SK-MEL-5 (cell line): ENCODE measurements around the gene CHRNB1. TPM values are rescaled to one million over a fixed set of nuclear protein-coding genes. Genes with fewer than 3 reads are reported as not detected.

ENCODE experiments used
- DNase-seq: peaks from one replicate; pipeline ENCODE4 v3.0.0-alpha.2; 2016; ENCODE audit warnings: low read depth, low spot score
- in situ Hi-C: cut with HindIII; loops from 2 replicates; pipeline ENCODE4 v1.10.0; 2016; ENCODE audit warnings: low sequenced_read_pairs, high pct_unique_total_duplicates, low pct_unique_long_range_greater_than_20kb
- total RNA-seq: library from RNA; depleted of rRNA; stranded (reverse); fragments of >200 nt; shearing (Covaris generic); gene quantifications from 2 replicates; pipeline ENCODE4 v1.2.3, GENCODE V29; 2014

CHRNB1 gene
- total RNA-seq, 1 experiment from 2014 or later, result 4.5 TPM

DNA sequence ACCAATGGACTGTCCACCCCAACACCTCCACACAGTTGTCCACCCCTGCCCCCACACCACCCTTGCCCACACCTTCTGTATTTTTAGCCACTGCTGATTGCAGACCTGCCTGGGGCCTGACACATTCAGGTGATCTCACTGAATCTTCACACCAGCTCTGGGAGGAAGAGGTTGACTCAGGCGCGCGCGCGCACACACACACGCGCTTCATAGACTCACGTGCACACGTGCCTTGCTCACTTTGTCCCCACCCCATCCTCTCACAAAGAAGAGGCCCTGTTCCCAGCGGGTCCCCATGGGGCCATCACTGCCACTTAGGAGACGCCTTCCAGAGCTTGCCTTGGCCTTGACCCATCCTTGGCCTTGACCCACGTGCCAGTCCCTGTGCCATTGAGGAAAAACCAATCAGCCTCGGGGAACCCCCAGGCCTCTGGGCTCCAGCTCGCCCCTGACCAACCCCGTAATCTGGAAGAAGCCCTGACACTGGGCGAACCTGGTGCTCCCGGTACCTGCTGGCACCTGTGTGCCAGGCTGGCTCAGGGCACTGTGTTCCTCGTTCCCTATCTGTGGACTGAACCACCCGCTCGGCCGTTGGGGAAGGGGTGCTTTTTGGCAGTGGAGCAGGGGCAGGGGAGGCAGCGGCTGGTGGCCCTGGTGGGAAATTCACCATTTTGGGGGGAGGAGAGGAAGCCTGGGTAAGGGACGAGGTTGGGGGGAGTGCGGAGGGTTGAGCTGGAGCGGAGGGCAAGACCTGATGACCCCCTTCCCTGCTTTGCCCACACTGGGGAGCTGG lies 34.0 kb upstream of the CHRNB1 start:
- in situ Hi-C loops, result no loop called here
- DNase-seq, result no peak

- in situ Hi-C loops, result no loop called here
- no peak for DNase-seq
These were observed 33.5 kb upstream of the CHRNB1 start for GRCh38 chr17:7411427-7411750.

- in situ Hi-C loops, result no loop called here
- DNase-seq, result no peak
These were observed 31.4 kb upstream of the CHRNB1 start for GRCh38 chr17:7413346-7413985.

DNA sequence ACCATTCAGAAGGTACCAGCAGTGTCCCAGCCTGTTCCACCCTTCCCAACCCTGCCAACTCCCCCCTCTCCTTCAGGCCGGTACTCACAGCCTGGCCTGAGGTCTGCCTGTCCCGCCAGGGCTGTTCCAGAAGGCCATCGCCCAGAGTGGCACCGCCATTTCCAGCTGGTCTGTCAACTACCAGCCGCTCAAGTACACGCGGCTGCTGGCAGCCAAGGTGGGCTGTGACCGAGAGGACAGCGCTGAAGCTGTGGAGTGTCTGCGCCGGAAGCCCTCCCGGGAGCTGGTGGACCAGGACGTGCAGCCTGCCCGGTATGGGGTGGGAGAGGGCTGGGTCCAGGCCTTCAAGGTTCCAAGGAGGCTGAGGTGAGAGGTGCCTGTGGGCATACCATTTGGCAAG lies 30.0 kb upstream of the CHRNB1 start:
- DNase-seq, result no peak

GRCh38 chr17:7415784-7416183 lies 29.1 kb upstream of the CHRNB1 start:
- in situ Hi-C loops, result no loop called here
- no peak for DNase-seq

More for the DNA sequence above, 30.0 kb upstream of the CHRNB1 start:
- in situ Hi-C loops, result no loop called here

DNA sequence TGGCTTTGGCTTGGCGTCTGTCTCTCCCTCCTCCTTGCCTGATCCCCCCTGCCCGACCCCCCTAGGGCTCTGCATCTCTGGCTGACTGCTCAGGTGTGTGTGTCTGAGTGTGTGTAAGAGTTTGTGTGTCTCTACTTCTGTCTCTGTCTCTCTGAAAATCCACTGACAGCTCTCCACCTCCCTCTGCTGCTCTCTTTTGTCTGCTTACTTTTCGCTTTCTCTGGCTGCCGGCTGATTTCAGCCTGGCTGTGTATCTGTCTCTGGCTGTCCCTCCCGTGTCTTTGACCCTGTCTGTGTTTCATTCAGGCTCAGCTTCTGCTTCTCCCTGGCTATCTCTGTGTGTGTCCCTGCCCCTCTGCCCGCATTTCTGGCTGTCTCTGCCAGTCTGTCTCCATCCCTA lies 28.5 kb upstream of the CHRNB1 start:
- DNase-seq, result no peak
- in situ Hi-C loops, result no loop called here

GRCh38 chr17:7417056-7417655 lies 27.7 kb upstream of the CHRNB1 start:
- in situ Hi-C loops, result no loop called here
- DNase-seq, result no peak

DNA sequence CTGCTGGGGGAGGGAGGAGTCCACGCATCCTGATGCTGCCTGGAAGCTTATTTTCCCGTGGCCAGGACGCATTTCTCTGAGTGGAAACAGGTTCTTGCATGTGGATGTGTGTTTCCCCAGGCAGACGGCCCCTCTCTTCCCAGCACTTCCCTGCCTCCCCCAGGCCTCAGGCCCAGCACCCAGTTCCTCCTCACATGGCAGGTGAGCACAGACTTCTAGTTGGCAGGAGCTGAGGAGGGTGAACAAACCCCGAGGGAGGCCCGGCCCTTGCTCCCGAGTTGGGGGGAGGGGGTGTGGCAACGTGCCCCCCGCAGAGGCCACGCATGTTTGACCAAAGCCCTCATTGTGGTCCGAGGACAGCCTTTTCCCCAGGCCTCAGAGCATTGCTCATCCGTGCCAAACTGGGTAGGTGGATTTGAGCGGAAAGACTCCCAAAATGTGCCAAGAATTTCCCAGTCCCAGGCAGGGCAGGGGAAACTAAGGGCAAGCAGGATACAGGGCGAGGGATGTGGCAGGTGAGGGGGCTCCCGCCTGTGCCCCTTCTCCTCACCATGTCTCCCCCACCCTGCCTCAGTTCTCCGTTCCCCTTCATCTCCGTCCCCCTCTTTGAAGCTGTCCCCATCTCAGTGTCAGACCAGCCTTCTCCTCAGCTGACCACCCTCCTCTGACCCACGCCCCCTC lies 26.2 kb upstream of the CHRNB1 start:
- in situ Hi-C loops, result no loop called here

DNA sequence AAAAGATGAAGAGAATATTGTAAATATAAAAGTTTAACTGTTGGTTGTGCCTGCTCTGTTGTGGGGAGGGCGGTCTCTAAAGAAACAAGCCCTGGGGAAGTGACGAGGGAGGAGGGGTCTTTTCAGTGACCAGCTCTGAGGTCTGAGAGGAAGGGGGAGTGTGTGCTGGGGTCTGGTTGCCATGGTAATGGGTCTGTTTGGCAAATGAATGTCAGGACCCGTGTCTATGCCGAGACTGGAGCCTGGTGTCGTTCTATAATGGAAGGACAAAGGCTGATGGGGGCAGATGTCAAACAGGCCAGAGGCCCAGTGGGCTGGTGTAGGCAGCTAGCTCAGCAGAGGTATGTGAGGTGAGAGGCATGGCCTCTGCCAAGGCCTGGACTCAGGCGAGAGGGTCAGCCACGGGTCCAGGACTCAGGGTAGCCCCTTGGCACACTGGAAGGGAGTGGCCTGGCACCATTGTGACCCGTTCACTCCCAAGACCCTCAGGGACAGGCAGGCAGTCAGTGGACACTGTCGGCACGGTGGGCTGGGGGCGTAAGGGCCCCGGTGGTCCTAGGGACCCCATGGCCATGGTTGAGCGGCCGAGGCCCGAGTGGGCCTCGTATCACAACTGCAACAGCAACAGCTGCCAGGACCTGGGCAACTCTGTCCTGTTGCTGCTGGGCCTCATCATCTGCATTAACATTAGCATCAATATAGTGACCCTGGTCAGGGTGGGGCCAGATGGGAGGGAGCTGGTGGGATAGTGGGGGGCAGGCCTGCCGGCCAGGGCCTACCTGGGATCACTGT lies 24.8 kb upstream of the CHRNB1 start, which contains the start of gene SPEM1:
Gene SPEM1, plus strand, starts transcription at position 506 of the 792 bp plus-strand sequence. Its CDS starts 61 bp downstream, at position 567.
- DNase-seq, result no peak
- in situ Hi-C loops, result no loop called here

More for the DNA sequence above, 26.2 kb upstream of the CHRNB1 start:
- DNase-seq, result no peak

DNA sequence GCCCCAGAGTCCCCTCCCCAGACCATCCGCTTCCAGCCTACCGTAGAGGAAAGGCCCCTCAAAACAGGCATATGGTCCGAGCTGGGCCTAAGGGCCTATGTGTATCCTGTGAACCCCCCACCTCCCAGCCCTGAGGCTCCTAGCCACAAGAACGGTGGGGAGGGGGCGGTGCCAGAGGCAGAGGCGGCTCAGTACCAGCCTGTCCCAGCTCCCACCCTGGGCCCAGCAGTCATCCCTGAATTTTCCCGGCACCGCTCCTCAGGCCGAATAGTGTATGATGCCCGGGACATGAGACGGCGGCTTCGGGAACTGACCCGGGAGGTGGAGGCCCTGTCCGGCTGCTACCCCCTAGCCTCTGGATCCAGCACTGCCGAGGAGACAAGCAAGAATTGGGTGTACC lies 23.7 kb upstream of the CHRNB1 start:
- in situ Hi-C loops, result no loop called here
- no peak for DNase-seq

- no peak for DNase-seq
These were observed 21.2 kb upstream of the CHRNB1 start for GRCh38 chr17:7423679-7424078.

GRCh38 chr17:7425316-7425715 lies 19.5 kb upstream of the CHRNB1 start, which contains the start of gene SPEM2:
SPEM2 (plus strand) TSS chr17:7425616; CDS start chr17:7425689, 73 bp downstream.
- in situ Hi-C loops, result no loop called here
- no peak for DNase-seq

More at GRCh38 chr17:7423679-7424078, 21.2 kb upstream of the CHRNB1 start:
- in situ Hi-C loops, result no loop called here

GRCh38 chr17:7425756-7426155 lies 19.1 kb upstream of the CHRNB1 start:
- DNase-seq, result no peak
- in situ Hi-C loops, result no loop called here

- DNase-seq, result no peak
- in situ Hi-C loops, result no loop called here
These were observed 18.5 kb upstream of the CHRNB1 start for GRCh38 chr17:7426203-7426863.

DNA sequence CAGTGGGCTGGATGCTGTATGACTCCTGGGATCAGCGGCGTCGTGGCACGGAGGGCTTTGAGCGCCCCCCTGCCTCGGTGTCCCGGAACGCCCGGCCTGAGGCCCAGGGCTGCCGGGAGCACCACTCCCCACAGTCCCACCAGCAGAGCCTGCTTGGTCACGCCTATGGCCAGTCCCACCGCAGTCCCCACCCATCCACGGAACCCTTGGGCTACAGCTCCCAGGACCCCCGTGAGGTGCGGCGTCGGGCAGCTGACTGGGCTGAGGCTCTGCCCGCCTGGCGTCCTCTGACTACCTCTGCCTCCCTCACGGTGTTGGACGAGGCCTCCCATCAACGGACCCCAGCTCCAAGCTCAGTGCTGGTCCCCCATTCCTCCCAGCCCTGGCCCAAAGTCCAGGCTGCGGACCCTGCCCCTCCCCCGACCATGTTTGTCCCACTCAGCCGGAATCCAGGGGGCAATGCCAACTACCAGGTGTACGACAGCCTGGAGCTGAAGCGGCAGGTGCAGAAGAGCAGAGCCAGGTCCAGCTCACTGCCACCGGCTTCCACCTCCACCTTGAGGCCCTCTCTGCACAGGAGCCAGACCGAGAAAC lies 17.9 kb upstream of the CHRNB1 start:
- in situ Hi-C loops, result no loop called here
- DNase-seq, result no peak

GRCh38 chr17:7427549-7427948 lies 17.3 kb upstream of the CHRNB1 start:
- DNase-seq, result no peak
- in situ Hi-C loops, result no loop called here

- DNase-seq, result no peak
- in situ Hi-C loops, result no loop called here
These were observed 16.3 kb upstream of the CHRNB1 start, which contains the start of gene SPEM3 for GRCh38 chr17:7428557-7428956. SPEM3 (plus strand) TSS chr17:7428857; CDS start chr17:7428903, 46 bp downstream.
